GM10248 (cell line): Measurements from ENCODE around the gene DACT3.
A peak's percentile ranks its signal among the peaks of the same experiment; 100 is the strongest.

Source experiments
- CTCF ChIA-PET: fragments of 300-600 bp; sonication (Branson Sonifier 250); formaldehyde crosslinking; extraction: SDS; loops from one replicate; lab custom pipeline; 2021; ENCODE audit warnings: antibody characterized with exemption; lab: Yijun Ruan, JAX
- POLR2A ChIA-PET: fragments of 350-650 bp; sonication (Branson Sonifier 250); formaldehyde crosslinking; extraction: SDS; loops from one replicate; lab custom pipeline; 2020; ENCODE audit warnings: antibody characterized with exemption; lab: Yijun Ruan, JAX
- DNase-seq: peaks from one replicate; pipeline ENCODE4 v3.0.0; 2012; ENCODE audit errors: extremely low spot score
- TF ChIP-seq, protein P1 (sequence below): IDR thresholded peaks from 2 replicates; pipeline ENCODE4 v1.5.1; 2012; ENCODE audit warnings: mild to moderate bottlenecking, low read depth; ENCODE audit errors: extremely low read depth, missing control alignments, control extremely low read depth

The DACT3 gene

GRCh38 chr19:46614114-46614722 lies 46.8 kb downstream of the DACT3 start:
- ChIA-PET CTCF (interaction anchor here (0.6 to 18.5 kb wide), 22 partner anchors 9 to 139 kb away, joined by 3 to 287 read pairs (median 5); partner anchors contain the start of genes CALM3, DACT3 and PTGIR), POLR2A (interaction anchor here (1.3 kb wide), 1 partner anchor 12 kb away, joined by 3 read pairs; the partner anchor contains the start of gene CALM3)
- TF ChIP-seq, protein P1, sequence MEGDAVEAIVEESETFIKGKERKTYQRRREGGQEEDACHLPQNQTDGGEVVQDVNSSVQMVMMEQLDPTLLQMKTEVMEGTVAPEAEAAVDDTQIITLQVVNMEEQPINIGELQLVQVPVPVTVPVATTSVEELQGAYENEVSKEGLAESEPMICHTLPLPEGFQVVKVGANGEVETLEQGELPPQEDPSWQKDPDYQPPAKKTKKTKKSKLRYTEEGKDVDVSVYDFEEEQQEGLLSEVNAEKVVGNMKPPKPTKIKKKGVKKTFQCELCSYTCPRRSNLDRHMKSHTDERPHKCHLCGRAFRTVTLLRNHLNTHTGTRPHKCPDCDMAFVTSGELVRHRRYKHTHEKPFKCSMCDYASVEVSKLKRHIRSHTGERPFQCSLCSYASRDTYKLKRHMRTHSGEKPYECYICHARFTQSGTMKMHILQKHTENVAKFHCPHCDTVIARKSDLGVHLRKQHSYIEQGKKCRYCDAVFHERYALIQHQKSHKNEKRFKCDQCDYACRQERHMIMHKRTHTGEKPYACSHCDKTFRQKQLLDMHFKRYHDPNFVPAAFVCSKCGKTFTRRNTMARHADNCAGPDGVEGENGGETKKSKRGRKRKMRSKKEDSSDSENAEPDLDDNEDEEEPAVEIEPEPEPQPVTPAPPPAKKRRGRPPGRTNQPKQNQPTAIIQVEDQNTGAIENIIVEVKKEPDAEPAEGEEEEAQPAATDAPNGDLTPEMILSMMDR = peak; percentile 82
- peak; percentile 82 for DNase-seq

DNA sequence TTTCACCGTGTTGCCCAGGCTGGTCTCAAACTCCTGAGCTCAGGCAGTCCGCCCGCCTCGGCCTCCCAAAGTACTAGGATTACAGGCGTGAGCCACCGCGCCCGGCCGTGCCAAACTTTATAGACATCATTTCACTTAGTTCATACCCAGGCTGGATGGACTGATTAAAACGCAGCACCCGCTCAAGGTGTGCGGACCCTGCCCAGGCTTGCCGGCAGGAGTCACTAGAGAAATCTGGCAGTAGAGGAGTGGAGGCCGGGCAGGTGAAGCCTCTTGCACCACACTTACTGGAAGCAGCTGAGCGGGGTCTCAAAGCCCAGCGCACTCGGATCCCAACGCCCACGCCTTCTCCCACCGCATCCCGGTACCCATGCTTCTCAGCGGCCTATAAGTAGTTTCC lies 47.5 kb downstream of the DACT3 start:
- CTCF ChIA-PET = interaction anchor here (0.6 to 18.5 kb wide), 20 partner anchors 8 to 140 kb away, joined by 3 to 287 read pairs (median 6); partner anchors contain the start of genes CALM3, DACT3 and PTGIR
- TF ChIP-seq, protein P1 = no peak
- no peak for DNase-seq
- POLR2A ChIA-PET = no interaction called here

DNA sequence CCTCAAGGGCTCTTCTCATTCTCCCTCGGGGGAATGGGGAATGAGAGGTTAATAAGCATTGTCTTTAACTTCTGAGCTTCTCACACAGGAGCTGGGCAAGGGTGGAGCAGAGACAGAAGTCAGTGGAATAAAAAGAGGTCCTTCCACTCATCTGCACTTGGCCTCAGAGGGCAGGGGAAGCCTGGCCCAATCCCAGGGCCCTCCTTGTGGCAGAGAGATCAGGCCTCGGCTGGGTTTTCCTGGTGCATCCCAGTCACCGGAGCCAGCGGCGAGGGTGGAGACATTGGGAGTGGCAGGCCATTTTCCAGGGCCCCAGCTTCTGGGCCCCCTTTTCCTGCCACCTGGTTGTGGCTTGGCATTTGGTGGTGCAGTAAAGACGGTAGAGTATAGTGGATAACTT lies 49.2 kb downstream of the DACT3 start:
- CTCF ChIA-PET = interaction anchor here (1.1 to 18.5 kb wide), 7 partner anchors 11 to 142 kb away, joined by 3 to 287 read pairs (median 35); partner anchors contain the start of genes CALM3, DACT3 and PTGIR
- no peak for DNase-seq
- TF ChIP-seq, protein P1 = no peak
- POLR2A ChIA-PET = interaction anchor here (0.5 kb wide), 1 partner anchor 1752 kb away, joined by 3 read pairs; the partner anchor contains the start of genes SYNGR4 and TMEM143

DNA sequence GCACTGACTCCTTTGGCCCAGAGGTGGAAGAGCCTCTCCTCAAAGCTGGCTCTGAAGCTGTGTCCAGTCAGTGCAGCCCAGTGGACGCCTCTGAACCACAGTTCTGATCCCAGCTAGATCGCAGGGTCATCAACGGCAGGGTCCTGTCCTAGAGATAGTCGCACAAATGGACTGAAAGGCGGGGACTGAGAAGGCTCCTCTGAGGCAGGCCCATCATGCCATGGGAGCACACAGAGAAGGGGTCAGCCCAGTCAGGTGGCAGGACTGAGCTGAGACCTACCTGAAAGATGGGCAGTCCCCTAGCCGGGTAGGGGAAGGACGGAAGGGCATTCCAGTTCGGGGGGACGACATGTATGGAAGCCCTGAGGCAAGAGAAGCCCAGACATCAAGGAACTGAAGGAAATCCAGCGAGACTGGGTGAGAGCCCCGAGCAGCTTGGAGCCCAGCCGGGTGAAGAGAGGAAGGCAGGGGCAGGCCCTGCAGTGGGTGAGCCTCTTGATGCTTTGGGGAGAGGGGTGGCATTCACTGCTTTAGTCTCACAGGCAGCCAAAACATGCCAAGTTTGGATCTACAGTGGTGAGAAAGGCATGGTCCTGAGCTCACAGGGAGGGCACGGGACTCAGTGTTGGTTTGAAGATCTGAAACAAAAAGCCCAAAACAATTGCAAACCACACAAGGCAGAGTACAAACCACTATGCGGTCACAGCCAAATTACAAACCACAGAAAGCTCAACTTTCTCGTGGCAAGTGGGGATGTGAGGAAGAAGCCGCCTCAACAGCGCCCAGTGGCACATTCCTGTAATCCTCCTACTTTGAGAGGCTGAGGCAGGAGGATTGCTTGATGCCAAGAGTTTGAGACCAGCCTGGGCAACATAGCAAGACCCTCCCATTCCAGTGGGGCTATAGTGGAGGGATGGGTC lies 49.9 kb downstream of the DACT3 start:
- CTCF ChIA-PET = interaction anchor here (1.1 to 18.5 kb wide), 7 partner anchors 11 to 142 kb away, joined by 3 to 287 read pairs (median 35); partner anchors contain the start of genes CALM3, DACT3 and PTGIR
- TF ChIP-seq, protein P1 = no peak
- POLR2A ChIA-PET = interaction anchor here (0.5 kb wide), 2 partner anchors 645 to 1753 kb away, joined by 3 read pairs; partner anchors contain the start of genes CCDC9, SYNGR4 and TMEM143
- peak; percentile 22 for DNase-seq

- peak; percentile 8 for DNase-seq
- ChIA-PET POLR2A (interaction anchor here (0.5 to 1.1 kb wide), 2 partner anchors 19 to 646 kb away, joined by 3 read pairs; partner anchors contain the start of gene CCDC9), CTCF (interaction anchor here (5.1 to 18.5 kb wide), 4 partner anchors 10 to 118 kb away, joined by 22 to 287 read pairs (median 72); partner anchors contain the start of genes CALM3, DACT3 and PTGIR)
- TF ChIP-seq, protein P1 = no peak
Observed at GRCh38 chr19:46610413-46610775, 50.6 kb downstream of the DACT3 start.
